ENCODE measurements around the gene PKNOX2. TPM values are rescaled to one million over a fixed set of nuclear protein-coding genes. Genes with fewer than 3 reads are reported as not detected.

The PKNOX2 gene
- total RNA-seq, 1 experiment from 2014 or later = 0.10 TPM

DNA sequence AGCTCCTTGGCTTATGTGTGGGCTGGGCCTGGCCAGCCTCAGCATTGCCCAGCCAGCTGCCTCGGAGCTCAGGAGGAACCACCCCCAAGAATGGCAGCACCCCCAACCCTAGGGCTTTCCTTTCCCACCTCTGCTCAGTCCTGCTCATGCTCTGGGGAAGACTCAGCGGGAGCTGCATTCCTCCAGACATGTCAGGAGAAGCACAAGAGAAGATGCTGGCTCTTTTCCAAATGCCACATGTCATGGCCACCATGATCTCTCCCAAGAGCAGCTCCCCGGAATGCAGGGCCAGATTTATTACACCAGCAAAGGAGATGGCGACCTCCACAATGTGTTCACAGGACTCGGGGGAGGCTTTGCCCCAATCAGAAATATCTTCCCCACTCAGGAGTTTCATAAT, 143.7 kb downstream of the PKNOX2 start:
- no peak for DNase-seq (ENCODE audit: low spot score)

DNA sequence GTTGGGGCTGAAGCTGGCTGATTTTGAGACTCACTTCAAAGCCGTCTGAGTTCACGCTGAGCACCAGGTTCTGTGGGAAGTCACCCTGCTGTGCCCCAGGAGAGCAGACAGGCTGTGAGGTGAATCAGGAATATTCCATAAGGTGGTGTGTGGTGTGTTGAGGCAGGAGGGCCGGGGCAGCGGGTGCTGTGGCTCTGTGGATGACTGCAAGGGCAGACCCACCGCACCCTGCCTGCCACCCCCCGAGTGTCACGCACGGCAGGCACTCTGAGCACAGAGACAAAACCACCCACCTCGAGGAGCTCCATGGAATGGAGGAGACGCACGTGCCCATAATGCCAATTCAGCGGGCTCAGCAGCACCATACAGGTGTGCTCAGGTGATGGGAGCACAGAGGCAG, 147.8 kb downstream of the PKNOX2 start:
- DNase-seq (ENCODE audit: low spot score) = no peak

DNA sequence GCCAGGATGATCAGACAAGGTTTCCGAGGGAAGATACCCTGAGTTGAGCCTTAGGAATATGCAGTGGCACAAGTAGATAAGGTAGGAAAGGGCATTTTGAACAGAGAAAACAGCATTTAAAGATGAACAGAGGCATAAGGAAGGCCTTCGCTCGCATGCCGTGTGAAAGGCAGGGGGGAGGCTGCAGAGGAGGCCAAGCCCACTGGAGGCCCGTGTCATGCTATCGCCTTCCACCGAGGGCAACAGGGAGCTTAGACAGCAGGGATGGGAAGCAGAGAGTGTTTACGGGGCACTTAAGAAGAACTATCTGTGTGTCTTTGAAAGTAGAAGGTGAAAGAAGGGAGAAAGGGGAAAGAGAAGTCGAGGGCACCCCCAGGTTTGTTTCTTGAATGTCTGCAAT, 148.3 kb downstream of the PKNOX2 start:
- DNase-seq (ENCODE audit: low spot score) = no peak

DNA sequence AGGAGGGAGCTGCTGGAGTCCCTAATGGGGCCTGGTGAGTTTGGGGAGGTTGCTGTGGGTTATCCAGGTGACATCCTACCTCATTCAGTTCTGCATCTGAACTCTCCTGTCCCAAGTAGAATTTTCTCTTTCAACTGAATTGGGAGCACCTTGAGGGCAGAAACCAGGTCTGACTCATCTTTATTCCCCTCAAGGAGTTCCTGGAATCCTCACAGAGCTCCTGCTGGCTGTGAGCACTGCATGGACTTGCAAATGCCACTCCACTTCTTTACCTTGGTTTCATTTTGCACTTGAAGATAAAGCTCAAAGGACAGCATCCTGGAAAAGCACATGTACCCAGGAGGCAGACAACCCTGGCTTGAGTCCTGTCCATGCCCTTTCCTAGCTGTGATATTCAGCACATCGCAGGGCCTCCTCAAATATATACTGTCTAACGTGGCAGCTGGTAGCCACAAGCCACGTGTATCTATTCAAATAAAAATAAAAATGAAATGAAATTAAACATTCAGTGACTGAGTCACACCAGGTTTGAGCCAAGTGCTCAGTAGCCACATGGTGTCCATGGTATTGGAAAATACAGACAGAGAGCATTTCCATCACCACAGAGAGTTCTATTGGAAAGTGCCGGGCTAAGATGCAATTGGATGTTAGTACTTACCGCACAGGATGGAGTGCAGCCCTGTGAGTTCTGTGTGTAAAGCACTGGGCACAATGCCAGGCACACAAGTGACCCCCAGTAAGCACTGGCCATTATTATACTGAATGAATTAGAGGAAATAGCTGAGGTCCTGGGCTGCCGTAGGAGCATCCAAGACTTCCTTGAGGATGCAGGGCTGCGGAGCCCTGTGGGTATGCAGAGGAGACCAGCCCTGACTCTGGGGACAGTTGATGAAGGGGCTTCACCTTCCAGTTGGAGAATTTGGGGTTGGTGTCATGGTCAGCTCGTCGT, 149.0 kb downstream of the PKNOX2 start:
- DNase-seq (ENCODE audit: low spot score) = no peak

DNA sequence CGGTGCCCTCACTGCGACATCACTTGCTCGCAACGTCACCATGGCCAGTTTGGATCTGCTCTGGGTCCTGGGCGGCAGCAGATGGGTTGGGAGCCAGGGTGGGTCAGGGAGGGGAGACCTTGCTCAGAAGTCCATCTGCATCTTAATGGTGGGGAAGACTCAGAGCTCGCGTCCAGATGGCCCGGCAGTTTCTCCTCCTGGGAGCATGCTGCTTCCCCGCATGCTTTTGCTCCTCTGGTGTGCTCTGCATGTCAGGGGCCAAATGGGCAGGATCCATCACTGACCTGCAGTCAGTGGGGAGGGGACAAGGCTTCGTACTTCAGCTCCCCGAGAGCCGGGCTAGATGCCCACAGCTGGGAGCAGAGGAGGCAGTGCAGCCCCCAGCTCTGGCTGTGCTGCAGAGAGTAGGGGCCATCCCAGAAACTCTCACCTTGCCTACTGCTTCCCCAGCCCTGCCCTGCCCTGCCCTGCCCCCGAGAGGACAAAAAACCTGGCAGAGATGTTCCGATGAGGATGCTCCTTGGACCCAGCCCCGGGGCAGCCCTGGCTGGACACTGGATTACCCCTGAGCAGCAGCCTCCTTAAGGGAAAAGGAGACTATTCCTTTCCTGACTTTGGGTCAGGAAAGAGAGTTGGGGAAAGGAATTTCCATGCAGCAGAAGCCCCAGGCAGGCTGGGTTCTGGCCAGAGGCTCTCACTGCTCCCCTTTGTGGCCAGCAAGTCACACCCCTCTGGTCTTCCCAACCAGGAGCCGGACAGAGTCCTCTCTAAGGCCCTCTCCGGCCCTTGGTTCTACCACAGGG, 149.9 kb downstream of the PKNOX2 start:
- no peak for DNase-seq (ENCODE audit: low spot score)

DNA sequence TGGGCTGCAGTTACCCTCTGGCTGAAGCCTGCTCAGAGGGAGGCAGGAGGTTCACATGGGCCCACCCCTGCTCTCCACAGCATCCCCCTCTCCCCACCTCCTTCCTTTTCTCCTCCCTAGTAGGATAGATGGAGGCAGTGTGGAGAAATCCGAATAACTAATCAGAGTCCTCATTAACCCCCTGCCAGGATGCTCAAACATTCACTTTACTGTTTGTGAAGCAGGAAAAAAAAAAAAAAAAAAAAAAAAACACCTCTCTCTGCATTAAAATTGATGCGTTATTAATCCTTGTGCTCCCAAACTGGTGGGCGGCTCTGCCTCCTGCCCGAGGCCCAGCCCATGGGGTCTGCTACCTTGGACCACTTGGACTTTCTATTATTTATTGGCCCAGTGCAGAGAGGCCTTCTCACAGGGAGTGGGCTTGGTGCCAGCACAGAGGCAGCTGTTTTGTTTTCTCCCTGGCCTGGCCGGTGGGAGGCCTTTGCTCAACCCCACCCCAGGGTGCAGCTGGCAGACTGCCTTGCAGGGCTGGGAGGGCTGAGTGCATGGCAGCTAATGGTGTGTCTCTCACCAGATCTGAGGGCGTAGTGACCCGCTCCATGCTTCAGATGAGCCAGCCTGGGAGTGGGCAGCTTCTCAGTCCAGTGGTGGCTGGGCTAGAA, 150.7 kb downstream of the PKNOX2 start:
- DNase-seq (ENCODE audit: low spot score) = peak; percentile 32

DNA sequence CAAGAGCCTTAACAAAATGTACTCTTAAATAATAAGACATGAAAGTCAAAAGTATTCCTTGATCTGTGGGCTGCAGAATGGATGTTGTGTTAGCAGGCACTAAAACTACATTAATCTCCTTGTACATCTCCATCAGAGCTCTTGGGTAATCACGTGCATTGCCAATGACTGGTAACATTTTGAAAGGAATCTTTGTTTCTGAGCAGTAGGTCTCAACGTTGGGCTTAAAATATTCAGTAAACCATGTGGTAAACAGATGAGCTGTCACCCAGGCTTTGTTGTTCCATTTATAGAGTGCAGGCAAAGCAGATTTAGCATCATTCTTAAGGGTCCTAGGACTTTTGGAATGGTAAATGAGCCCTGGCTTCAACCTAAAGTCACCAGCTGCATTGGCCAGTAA, 152.9 kb downstream of the PKNOX2 start:
- no peak for DNase-seq (ENCODE audit: low spot score)

DNA sequence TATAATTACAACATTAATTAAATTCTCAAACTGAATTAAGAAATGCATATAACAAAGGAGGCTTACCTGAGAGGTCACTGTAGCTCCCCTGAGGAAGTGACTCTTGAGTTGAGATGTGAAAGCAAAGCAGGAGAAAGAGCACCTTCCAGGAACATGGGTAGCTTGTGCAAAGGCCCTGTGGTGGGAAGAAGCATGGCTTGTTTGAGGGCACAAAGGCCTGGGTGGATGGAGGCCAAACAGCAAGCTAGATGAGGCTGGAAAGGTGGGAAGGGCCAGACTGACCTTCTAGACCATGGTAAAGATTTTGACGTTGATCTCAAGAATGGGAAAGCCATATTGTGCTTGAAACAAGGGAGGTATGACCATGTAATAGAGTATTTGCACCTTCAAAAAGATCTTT, 155.1 kb downstream of the PKNOX2 start:
- no peak for DNase-seq (ENCODE audit: low spot score)

DNA sequence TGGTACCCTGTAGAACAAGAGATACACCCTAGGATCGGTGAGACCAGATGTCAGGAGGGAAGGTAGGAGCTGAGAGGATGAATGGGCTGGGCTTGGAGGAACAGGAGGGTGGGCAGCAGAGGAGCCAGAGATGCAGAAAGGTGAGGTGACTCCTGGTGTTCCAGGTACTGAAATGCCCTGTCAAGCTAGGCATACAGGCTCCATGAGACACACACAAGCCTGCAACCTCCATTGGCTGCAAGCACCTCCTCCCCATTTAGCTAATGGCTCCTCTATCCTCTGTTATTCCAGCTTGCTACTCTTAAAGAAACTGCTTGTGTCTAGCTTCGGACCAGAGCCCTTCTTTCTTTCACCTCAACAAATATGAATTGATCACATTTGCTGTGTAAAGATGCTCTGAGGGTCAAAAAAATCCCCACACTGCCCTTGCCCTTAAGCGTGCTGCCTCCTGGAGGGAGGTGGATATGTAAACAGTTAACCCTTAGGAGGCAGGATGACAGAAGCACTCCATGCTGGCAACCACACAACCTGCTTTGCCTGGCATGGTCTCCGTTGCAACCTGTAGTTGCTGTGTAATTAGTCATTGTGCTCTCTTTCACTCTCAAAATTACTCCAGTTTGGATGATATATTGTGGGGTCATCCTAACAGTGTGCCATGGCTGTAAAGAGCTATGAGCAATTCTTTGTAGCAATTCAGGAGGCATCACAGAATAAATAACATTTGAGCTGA, 156.0 kb downstream of the PKNOX2 start:
- no peak for DNase-seq (ENCODE audit: low spot score)

DNA sequence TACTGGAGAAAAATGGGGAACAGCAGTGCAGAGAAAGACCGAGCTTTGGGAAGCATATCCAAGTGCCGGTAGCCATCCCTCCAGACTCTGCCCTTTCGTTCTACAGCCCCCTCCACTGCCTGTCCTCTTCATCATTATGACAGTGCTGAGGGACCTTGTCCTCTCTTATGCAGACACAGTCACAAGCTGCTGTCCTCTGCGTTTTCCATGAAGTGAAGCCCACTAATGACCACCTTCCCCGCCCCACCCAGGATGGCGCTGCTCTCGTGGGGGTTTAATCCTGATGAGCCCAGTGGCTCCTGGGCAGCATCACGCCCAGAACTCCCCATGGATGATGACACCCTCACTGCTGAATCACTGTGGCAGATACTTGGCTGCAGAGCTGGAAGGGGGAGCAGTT, 157.7 kb downstream of the PKNOX2 start:
- DNase-seq (ENCODE audit: low spot score) = no peak

DNA sequence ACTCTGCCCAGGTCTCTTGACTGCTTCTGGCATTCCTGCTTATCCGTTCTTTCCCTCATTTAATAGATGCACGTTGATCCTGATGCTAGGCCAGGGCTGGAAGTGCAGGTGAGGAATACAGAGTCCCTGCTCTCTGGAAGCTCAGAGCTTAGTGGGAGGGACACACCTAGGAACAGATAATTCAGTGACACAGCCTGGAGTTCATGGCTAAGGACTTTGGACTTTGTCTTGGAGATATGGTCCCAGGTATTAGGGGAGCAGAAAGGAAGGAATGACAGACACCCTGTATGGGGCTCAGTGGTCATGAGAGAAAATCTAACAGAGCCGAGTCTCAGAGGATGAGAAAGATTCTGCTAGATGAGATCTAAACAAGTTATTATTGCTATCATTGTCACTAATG, 160.6 kb downstream of the PKNOX2 start:
- DNase-seq (ENCODE audit: low spot score) = no peak

DNA sequence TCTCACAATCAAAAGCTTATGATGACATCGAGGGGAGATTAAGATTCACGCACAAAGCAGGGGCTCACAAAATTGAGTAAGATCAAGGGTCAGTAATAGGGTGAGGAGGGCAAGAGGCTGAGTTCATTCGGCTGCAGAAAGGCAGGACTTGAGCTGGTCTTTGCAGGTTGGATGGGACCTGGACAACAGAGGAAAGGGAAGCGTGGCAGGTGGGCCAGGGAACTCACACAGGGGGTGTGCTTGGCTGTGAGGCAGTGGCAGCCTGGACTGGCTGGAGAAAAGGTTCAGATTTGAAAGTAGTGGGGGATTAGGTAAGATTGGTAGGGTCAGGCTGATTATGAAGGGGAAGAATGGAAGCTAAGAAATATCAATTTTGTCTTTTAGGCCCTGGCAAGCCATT, 161.6 kb downstream of the PKNOX2 start:
- DNase-seq (ENCODE audit: low spot score) = no peak

DNA sequence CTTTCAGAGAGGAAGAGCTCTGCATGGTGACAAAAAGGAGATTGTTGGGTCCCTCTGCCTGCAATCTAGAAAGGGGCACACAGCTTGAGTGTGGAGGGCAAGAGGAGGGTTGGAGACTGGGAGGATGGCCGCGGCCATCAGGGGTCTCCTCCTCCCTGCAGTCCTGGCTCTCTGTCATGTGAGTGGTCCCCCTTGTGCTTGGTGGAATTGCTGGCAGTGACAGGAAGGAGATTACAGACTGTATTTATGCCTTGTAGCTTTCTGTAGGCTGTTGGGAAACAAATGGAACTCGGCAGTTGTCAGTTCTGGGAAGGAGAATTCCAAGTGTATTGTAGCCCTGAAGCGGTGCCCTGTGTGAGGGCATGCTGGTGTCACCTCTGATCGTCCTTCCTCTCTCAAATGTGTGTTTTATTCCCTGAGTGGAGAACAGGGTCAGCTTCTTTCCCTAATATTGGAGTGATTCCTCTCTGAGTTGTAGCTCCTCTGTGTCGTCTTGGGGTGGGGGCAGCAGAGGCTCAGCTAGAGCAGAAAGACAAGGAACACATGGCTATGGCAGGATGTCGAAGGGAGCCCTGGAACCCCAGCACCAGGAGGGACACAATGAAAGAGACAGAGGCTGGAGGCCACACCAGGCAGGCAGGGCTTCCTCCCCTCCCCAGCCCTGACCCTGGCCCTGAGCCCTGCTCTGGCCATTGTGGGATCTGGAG, 163.1 kb downstream of the PKNOX2 start:
- no peak for DNase-seq (ENCODE audit: low spot score)

DNA sequence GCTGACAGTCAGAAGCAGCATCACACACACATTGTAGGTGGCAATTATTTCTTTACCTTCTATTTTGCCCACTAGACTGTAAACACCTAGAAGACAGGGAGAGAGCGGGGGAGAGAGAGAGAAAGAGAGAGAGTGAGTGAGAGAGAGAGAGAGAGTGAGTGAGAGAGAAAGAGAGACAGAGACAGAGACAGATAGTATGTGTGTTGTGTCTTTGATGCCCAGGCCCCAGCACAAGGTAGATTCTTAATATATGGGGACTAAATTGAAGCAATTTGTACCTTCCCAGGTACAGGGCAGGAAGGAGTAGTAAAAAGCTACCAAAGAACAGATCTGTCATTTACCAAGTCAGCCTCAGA, 163.7 kb downstream of the PKNOX2 start:
- DNase-seq (ENCODE audit: low spot score) = no peak

DNA sequence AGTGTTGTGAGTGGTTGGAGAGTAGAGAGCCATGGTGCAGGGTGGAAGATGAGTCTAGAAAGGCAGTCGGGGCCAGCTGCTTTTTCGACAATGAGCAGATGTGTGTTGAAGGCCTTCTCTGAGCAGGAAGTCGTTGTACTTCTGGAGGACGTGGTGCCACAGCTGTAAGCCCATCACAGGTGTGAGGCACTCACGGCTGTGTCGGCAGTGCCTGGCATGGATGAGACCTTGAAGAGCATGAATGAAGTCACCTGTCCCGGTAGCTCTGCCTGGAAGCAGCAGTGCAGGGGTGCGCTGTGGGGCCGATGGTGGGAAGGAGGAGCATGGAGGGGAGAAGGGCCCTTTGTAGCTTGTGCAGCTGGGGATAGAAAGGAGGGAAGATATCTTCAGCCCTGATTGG, 165.2 kb downstream of the PKNOX2 start:
- DNase-seq (ENCODE audit: low spot score) = no peak

DNA sequence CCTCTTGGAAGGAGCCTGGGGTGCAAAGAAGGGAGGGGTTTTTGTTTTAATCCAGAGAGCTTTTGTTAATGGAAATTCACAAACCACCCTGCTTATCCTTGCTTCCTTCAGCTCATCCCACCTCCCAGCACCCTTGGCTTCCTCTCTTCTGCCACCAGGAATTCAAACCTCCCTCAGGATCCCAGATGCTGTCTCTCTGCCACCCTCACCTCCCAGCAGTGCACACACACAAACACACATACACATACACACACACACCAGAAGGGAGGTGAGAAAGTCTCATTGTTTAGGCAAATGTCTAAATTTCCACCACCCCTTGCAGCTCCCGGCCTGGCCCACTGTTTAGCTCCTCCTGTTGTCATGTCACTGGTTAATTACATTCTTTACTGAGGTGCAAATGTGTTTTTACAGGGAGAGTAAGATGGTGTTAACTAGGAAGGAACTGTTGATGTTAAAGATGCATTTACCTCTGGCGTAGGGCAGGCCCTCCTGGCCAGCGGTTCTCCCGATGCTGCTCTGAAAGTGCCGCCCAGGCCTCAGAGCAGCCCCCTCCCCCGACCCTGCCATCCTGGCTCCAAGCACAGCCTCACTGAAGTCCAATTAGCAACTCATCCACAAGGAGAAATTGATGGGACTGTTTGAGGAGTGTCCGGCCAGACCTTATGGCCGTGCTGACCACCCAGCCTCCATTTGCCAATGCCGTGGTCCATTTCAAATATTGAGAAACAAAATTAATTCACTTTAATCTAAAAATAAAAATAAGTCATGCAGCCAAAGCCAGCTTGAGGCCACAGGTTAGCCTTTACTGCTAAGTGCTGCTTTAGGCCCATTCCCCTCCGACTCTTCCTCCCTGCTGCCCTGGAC, 166.1 kb downstream of the PKNOX2 start:
- DNase-seq (ENCODE audit: low spot score) = no peak

DNA sequence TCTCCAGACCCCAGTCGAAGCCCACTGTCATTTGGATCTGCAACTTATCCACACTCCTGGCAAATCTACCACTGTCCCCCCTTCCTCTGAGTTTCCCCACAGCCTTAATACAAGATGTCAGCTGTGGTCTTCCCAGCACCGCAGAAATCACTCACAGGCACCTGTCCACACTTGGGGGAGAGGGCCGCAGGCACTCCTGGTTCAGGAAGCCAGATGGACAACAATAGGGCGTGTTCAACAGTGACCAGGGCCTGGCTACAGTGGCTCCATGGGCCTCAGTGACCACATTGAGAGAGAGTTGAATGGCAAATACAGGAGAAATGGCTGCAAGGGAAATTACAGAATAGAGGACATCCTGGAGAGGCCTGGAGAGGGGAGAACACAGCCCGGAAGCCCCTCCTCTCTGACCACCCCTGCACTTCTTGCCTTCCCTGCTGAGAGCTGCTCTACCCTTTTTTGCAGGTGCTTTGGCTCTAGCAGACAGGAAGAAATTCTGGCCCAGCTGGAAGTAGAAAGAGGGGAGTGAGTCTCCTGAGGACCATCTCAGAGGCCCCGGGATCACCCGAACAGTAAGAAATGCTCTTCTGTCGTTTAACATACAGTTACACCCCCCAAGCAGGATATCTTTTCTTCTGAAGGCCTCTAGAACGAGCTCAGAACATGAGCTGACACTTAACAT, 166.9 kb downstream of the PKNOX2 start:
- DNase-seq (ENCODE audit: low spot score) = no peak

DNA sequence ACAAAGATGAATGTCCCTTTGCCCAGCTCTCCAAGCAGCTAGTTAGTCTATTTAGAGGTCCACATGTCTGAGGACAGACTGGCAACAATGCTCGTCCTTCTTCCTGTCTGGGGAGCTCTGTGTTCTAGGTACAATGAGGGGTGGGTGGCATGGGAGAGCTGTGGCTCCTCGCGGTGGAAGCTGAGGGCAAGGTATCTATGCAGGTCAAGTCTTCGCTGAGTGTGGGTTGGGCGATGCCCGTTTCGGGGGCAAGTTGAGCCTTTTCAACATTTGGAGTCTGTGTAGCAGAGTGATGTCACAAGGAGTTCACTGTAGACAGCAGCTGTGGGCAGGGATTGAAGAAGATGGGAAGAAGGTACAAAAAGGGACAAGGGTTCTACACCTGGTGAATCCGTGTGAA, 168.3 kb downstream of the PKNOX2 start:
- no peak for DNase-seq (ENCODE audit: low spot score)

DNA sequence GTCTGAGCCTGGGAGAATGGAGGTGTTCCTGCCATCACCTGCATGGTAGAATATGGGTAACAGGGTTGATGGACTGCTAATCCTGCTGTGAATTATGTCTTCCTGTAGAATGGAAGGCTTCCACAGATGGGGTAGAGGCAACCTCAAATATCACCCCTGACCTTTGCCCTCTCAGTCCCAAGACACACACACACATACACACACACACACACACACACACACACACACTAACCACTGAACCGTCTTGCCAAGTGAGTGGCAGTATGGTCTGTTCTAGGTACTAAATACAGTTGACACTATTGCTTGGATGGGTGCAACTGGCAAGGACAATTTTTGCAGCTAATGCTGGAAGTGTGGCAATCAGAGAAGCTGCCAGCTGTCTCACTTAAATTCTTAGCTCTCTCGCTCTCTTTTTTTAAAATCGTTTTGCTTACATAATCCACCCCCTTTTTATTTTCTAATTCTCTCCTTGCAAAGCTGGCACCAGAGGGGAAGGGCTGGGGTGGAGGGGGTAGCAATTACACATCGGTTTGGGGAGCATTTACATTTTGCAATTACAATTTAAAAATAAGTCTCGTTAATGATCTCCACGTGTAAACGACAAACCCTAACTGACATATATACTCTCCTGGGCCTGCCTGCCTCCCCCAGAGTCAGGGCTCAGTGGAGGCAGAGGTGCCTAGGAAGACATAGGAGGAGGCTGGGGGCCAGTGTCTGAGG, 169.0 kb downstream of the PKNOX2 start:
- no peak for DNase-seq (ENCODE audit: low spot score)
